PC-9 (cell line): ENCODE results near the gene CACNG8.

Experiments
- CTCF ChIP-seq: fragments of 200-600 bp; sonication (generic); conservative IDR thresholded peaks from 2 replicates; pipeline ENCODE4 v1.6.1; 2017; ENCODE audit warnings: mixed run types, antibody characterized with exemption, mild to moderate bottlenecking, moderate library complexity
- EZH2 ChIP-seq: fragments of 200-600 bp; sonication (generic); IDR thresholded peaks from 2 replicates; pipeline ENCODE4 v1.8.0; 2017; ENCODE audit warnings: antibody characterized with exemption, low read depth

GRCh38 chr19:53983457-53984289 lies 20.9 kb downstream of the CACNG8 start:
- TF ChIP-seq EZH2 (no peak), CTCF (no peak)
